GM18951 (cell line): ENCODE measurements around the gene PELI2.

Source experiments
- POLR2A ChIP-seq: IDR thresholded peaks from 4 replicates; pipeline ENCODE4 v1.6.1; 2011; ENCODE audit warnings: mild to moderate bottlenecking; ENCODE audit not compliant: insufficient read length, insufficient read depth; ENCODE audit errors: extremely low read depth
- in situ Hi-C: fragments of 300-500 bp; cut with MboI; formaldehyde crosslinking; loops from one replicate; pipeline ENCODE4 v1.12.0; 2022; ENCODE audit warnings: low sequenced_read_pairs, mixed read lengths, inconsistent platforms; ENCODE audit not compliant: unreplicated experiment

Gene PELI2

GRCh38 chr14:56125772-56126636 lies 7.8 kb downstream of the PELI2 start:
- no peak for TF ChIP-seq POLR2A
- in situ Hi-C loops = no loop called here

- no peak for TF ChIP-seq POLR2A
- in situ Hi-C loops = no loop called here
Measured at GRCh38 chr14:56126637-56126913, 8.4 kb downstream of the PELI2 start.

GRCh38 chr14:56127156-56127555 lies 8.9 kb downstream of the PELI2 start:
- in situ Hi-C loops = no loop called here

GRCh38 chr14:56129092-56129491 lies 10.9 kb downstream of the PELI2 start:
- in situ Hi-C loops = no loop called here
- no peak for TF ChIP-seq POLR2A

More at GRCh38 chr14:56127156-56127555, 8.9 kb downstream of the PELI2 start:
- TF ChIP-seq POLR2A = no peak

- no peak for TF ChIP-seq POLR2A
Measured at GRCh38 chr14:56129933-56130332, 11.7 kb downstream of the PELI2 start.

GRCh38 chr14:56131004-56131864 lies 13.0 kb downstream of the PELI2 start:
- in situ Hi-C loops = no loop called here
- no peak for TF ChIP-seq POLR2A

More at GRCh38 chr14:56129933-56130332, 11.7 kb downstream of the PELI2 start:
- in situ Hi-C loops = no loop called here

GRCh38 chr14:56131865-56132833 lies 13.9 kb downstream of the PELI2 start:
- in situ Hi-C loops = no loop called here
- TF ChIP-seq POLR2A = no peak

- TF ChIP-seq POLR2A = no peak
Measured at GRCh38 chr14:56133547-56133946, 15.3 kb downstream of the PELI2 start.

GRCh38 chr14:56135001-56135400 lies 16.8 kb downstream of the PELI2 start:
- TF ChIP-seq POLR2A = no peak
- in situ Hi-C loops = no loop called here

More at GRCh38 chr14:56133547-56133946, 15.3 kb downstream of the PELI2 start:
- in situ Hi-C loops = no loop called here

GRCh38 chr14:56135668-56136067 lies 17.5 kb downstream of the PELI2 start:
- in situ Hi-C loops = no loop called here
- TF ChIP-seq POLR2A = no peak

- in situ Hi-C loops = no loop called here
- TF ChIP-seq POLR2A = no peak
Measured at GRCh38 chr14:56136571-56137452, 18.6 kb downstream of the PELI2 start.

- TF ChIP-seq POLR2A = no peak
- in situ Hi-C loops = no loop called here
Measured at GRCh38 chr14:56137453-56137807, 19.2 kb downstream of the PELI2 start.
